Suprapubic skin (tissue), 4 donors: ENCODE measurements around the gene ZBTB14. TPM values are rescaled to one million over a fixed set of nuclear protein-coding genes. Genes with fewer than 3 reads are reported as not detected.

Experiments
- DNase-seq, 2 donors: peaks; one replicate each; pipeline ENCODE4 v3.0.0-alpha.2; 2019; ENCODE audit warnings: low spot score in 2 of 2
- H3K27ac ChIP-seq: fragments of 200-600 bp; sonication (generic); one replicate; pipeline ENCODE4 v1.5.1; 2019
- H3K27me3 ChIP-seq: fragments of 200-600 bp; sonication (generic); one replicate; pipeline ENCODE4 v1.5.1; 2019
- H3K36me3 ChIP-seq: fragments of 200-600 bp; sonication (generic); one replicate; pipeline ENCODE4 v1.5.1; 2019
- H3K4me1 ChIP-seq: fragments of 200-600 bp; sonication (generic); one replicate; pipeline ENCODE4 v1.5.1; 2019
- H3K4me3 ChIP-seq: fragments of 200-600 bp; sonication (generic); one replicate; pipeline ENCODE4 v1.5.1; 2019; ENCODE audit warnings: mild to moderate bottlenecking
- H3K9me3 ChIP-seq: fragments of 200-600 bp; sonication (generic); one replicate; pipeline ENCODE4 v1.5.1; 2019
- CTCF ChIP-seq, 2 donors: fragments of 200-600 bp in 1 of 2; fragments of 450-650 bp in 1 of 2; sonication (generic) in 1 of 2; IDR thresholded peaks; one replicate each; pipeline ENCODE4 v1.5.1; 2016 to 2019; ENCODE audit warnings: antibody characterized with exemption in 2 of 2, mild to moderate bottlenecking in 1 of 2, moderate library complexity in 1 of 2
- EP300 ChIP-seq: sonication (generic); formaldehyde crosslinking; IDR thresholded peaks from one replicate; pipeline ENCODE4 v1.6.1; 2017; ENCODE audit warnings: antibody characterized with exemption
- POLR2A ChIP-seq, 2 donors: fragments of 450-650 bp; IDR thresholded peaks; one replicate each; pipeline ENCODE4 v1.6.1; 2017; ENCODE audit warnings: antibody characterized with exemption in 2 of 2, mild to moderate bottlenecking in 2 of 2, moderate library complexity in 2 of 2
- POLR2AphosphoS5 ChIP-seq, 3 donors: sonication (generic); formaldehyde crosslinking; IDR thresholded peaks; one replicate each; pipeline ENCODE4 v1.6.1; 2017; ENCODE audit warnings: antibody characterized with exemption in 3 of 3
- WGBS: methylation state at CpG from one replicate; pipeline ENCODE4 v1.1.5; 2018; 5-methylcytosine and 5-hydroxymethylcytosine counted together
- total RNA-seq, 4 donors: library from RNA; depleted of rRNA; stranded (reverse); fragments of >200 nt; gene quantifications; one replicate each; pipeline ENCODE4 v1.1.0, GENCODE V29; 2016

The ZBTB14 gene
- total RNA-seq, 4 donors from 2014 or later, result 11.0 to 19.8 (median 16.4) TPM

- 2% methylated on average over 34 of the region's 36 CpGs for WGBS
- peaks cover 2% of the 10 kb centered on the region for H3K27me3 ChIP-seq
- no peaks in the 10 kb centered on the region for H3K9me3 ChIP-seq
- peak overlapping the region; percentile 99 for H3K27ac ChIP-seq
- H3K4me3 ChIP-seq, result peak overlapping the region; percentile 92
- peak; percentile 90 to 92 for DNase-seq
- H3K4me1 ChIP-seq, result peaks cover 8% of the 10 kb centered on the region
- H3K36me3 ChIP-seq, result peaks cover 2% of the 10 kb centered on the region
- TF ChIP-seq EP300 (no peak), POLR2AphosphoS5 (IDR thresholded peaks at IDR 0.05) (peak; percentile 16 to 76 (median 53))
Observed at GRCh38 chr18:5296706-5297320, 1.3 kb upstream of the ZBTB14 start.

DNA sequence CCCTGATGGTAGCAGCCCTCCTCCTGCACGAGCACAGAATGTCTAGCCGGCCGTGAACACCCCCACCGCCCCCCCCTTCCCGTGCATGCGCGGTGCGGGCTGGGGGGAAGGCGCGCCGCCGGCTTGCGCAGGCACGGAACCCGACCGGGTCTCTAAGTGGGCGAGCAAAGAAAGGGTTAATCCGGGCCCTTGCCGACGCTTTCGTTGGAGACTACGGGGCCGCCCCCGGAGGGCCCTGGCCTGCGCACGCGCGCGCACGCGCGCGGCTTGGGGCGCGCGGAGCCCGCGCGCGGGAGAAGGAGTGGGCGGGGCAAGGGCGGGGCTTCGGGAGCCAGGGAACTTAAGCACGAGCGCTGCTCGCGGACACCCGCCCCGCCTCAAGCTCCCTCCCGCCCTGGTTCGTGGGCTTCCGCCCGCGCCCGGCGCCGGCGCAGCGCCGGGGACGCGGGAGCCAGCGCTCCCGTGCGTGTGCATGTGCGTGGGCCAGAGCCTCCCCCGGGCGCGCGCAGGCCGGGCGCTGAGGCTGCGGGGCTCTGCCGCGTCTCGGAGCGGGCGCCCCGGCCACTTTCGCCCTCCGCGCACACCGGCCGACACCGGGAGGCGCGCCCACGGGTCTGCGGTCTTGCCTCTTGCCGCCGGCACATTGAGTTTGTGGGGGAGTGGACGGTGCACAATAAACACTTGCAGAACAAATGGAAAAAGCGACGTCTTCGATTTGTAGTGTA, 617 bp upstream of the ZBTB14 start:
- DNase-seq, result peak; percentile 97
- Histone ChIP-seq H3K4me3 (peak overlapping the region; percentile 92), H3K27ac (peak overlapping the region; percentile 99), H3K9me3 (no peaks in the 10 kb centered on the region), H3K27me3 (peaks cover 1% of the 10 kb centered on the region), H3K36me3 (peaks cover 9% of the 10 kb centered on the region), H3K4me1 (peaks cover 8% of the 10 kb centered on the region)
- TF ChIP-seq POLR2A (IDR thresholded peaks at IDR 0.05) (peak in 1 of 2 donors; percentile 39), CTCF (IDR thresholded peaks at IDR 0.05) (no peak), EP300 (no peak), POLR2AphosphoS5 (IDR thresholded peaks at IDR 0.05) (peak in 1 of 3 donors; percentile 5)
- 0% methylated on average over 30 of the region's 95 CpGs for WGBS

DNA sequence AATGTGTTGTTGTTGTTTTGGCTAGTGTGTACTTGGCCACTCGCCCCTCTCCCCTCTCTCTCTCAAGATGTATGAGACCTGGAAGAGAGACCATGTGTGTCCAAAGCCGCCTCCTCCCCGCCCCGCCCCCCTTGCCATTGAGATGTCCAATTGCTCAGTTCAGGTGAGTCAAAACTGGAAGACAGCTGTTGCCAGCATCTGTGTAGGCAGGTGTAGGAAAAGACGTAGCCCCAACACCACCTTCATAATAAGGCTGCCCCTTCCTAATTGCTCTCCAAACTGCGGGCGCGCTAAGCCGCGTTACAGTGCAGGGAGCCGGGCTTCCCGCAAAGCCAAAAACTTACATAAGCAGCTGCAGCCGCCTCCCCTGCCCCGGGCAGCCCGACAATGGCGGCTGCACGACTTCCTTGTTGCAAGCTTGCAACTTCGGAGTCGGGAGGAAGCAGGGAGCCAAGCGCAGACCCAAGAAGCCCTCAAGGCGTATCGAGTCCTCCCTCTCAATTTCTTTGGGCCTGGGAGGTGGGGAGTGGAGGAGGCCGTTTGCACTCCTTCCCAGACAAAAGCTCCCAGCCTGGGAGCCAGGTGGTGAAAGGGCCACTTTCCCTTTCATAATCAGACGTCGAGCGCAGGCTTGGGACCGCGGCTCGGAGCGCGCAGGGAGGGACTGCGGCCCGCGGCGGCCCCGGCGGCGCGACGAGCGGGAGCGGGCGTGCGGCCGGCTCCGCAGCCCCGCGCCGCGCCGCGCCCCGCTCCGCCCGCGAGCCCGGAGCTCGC, 882 bp downstream of the ZBTB14 start:
- Histone ChIP-seq H3K4me3 (peak overlapping the region; percentile 92), H3K36me3 (peaks cover 24% of the 10 kb centered on the region), H3K4me1 (peaks cover 8% of the 10 kb centered on the region), H3K27me3 (no peaks in the 10 kb centered on the region), H3K9me3 (no peaks in the 10 kb centered on the region), H3K27ac (peak overlapping the region; percentile 99)
- DNase-seq, result peak; percentile 82 to 84
- TF ChIP-seq POLR2AphosphoS5 (IDR thresholded peaks at IDR 0.05), result peak in 2 of 3 donors; percentile 44 to 57
- no peak for TF ChIP-seq EP300
- no peak for TF ChIP-seq CTCF (IDR thresholded peaks at IDR 0.05)
- WGBS, result 0% methylated on average over 8 of the region's 58 CpGs

- 60% methylated on average over 5 of the region's 5 CpGs for WGBS
- Histone ChIP-seq H3K27me3 (no peaks in the 10 kb centered on the region), H3K27ac (peak overlapping the region; percentile 99), H3K4me1 (peaks cover 8% of the 10 kb centered on the region), H3K4me3 (peak overlapping the region; percentile 92), H3K9me3 (no peaks in the 10 kb centered on the region), H3K36me3 (peaks cover 24% of the 10 kb centered on the region)
- TF ChIP-seq POLR2AphosphoS5 (IDR thresholded peaks at IDR 0.05), result no peak
- DNase-seq, result no peak
Observed at GRCh38 chr18:5294113-5294456, 1.4 kb downstream of the ZBTB14 start.

- H3K4me3 ChIP-seq, result no peak overlapping the region
- H3K4me1 ChIP-seq, result peaks cover 5% of the 10 kb centered on the region
- H3K27me3 ChIP-seq, result no peaks in the 10 kb centered on the region
- H3K36me3 ChIP-seq, result peaks cover 27% of the 10 kb centered on the region
- no peak for DNase-seq
- WGBS, result 71% methylated on average over 2 of the region's 2 CpGs
- no peak overlapping the region for H3K27ac ChIP-seq
- TF ChIP-seq POLR2AphosphoS5 (IDR thresholded peaks at IDR 0.05), result no peak
- no peak for TF ChIP-seq POLR2A (IDR thresholded peaks at IDR 0.05)
- TF ChIP-seq CTCF (IDR thresholded peaks at IDR 0.05), result no peak
- TF ChIP-seq EP300, result no peak
- H3K9me3 ChIP-seq, result no peaks in the 10 kb centered on the region
Observed at GRCh38 chr18:5288517-5288935, 7.0 kb downstream of the ZBTB14 start.

DNA sequence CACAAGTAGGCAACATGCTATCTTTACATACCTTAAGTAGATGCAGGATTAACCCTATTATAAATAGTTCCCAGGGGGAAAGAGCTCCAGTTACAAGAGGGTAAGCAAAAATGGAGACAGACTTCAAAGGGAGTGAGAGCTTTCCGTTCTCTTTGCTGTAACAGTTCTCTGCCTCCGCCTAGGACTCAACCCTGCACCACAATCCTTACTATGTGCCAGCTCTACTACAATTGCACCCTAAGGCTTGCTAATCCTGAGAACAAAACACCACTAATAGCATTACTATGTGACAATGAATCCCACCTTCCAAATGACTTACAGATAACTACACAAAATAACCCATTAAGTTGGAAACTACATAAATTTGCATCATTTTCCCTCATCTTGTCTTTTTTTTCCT, 7.7 kb downstream of the ZBTB14 start:
- peaks cover 27% of the 10 kb centered on the region for H3K36me3 ChIP-seq
- DNase-seq, result no peak
- no peaks in the 10 kb centered on the region for H3K9me3 ChIP-seq
- TF ChIP-seq EP300, result no peak
- TF ChIP-seq POLR2A (IDR thresholded peaks at IDR 0.05), result no peak
- TF ChIP-seq POLR2AphosphoS5 (IDR thresholded peaks at IDR 0.05), result no peak
- TF ChIP-seq CTCF (IDR thresholded peaks at IDR 0.05), result no peak
- H3K4me3 ChIP-seq, result no peak overlapping the region
- 91% methylated on average over 2 of the region's 2 CpGs for WGBS
- no peak overlapping the region for H3K27ac ChIP-seq
- no peaks in the 10 kb centered on the region for H3K27me3 ChIP-seq
- H3K4me1 ChIP-seq, result peaks cover 5% of the 10 kb centered on the region
